HG02642 (cell line): ENCODE measurements around the gene MCF2L.

Experiments
- ATAC-seq: cut with Tn5 transposase; IDR thresholded peaks from one replicate; pipeline ENCODE4 v1.9.1; 2021; ENCODE audit warnings: mild to moderate bottlenecking; ENCODE audit not compliant: unreplicated experiment, poor library complexity

Gene MCF2L

GRCh38 chr13:113116871-113117271 lies 147.9 kb downstream of the MCF2L start:
- no peak for ATAC-seq

GRCh38 chr13:113117335-113117872 lies 148.4 kb downstream of the MCF2L start:
- no peak for ATAC-seq

DNA sequence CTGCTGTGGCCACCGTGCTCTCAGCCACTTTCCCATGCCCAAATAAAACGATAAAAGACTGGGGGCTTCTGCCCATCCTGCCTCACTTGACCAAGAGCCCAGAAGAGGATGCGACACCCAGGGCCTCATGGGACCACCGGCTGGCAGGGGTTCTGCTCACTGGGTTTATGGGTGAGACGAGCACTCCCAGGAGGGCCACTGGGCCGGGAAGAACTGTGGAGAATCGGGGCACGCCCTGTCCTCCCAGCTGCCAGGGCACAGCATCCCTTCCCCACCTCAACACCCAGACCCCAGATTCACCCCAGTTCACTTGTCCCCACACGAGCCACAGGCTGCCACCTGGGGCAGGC lies 148.9 kb downstream of the MCF2L start:
- ATAC-seq, result no peak

- ATAC-seq, result no peak
These were observed 149.4 kb downstream of the MCF2L start for GRCh38 chr13:113118261-113119021.

DNA sequence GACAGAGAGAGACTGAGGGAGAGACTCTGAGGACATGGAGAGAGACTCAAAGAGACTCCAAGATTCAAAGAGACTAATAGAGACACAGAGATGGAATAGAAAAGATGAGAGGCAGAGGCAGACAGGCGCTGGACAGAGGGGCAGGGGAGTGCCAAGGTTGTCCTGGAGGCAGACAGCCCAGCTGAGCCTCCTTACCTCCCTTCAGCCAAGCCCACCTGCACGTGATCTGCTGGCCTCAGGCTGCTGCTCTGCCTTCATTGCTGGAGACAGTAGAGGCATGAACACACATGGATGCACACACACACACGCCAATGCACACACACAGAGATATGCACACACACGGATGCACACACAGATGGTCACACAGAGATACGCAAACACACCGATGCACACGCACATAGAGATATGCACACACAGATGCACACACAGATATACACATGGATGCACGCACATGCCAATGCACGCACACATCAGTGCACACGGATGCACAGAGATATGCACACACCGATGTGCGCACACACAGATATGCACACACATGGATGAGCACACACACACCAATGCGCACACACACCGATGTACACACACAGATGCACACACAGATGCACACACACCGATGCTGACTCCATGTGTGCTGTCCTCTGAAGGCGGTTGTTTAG lies 150.3 kb downstream of the MCF2L start:
- no peak for ATAC-seq

- ATAC-seq, result no peak
These were observed 150.8 kb downstream of the MCF2L start for GRCh38 chr13:113119822-113120189.

- no peak for ATAC-seq
These were observed 151.5 kb downstream of the MCF2L start for GRCh38 chr13:113120300-113121182.

GRCh38 chr13:113121183-113121927 lies 152.3 kb downstream of the MCF2L start:
- ATAC-seq, result no peak

- ATAC-seq, result no peak
These were observed 153.0 kb downstream of the MCF2L start for GRCh38 chr13:113121928-113122471.

GRCh38 chr13:113122550-113123225 lies 153.7 kb downstream of the MCF2L start, which contains the start of gene F10:
F10 (plus strand) TSS chr13:113122799; CDS start chr13:113122856, 57 bp downstream.
- no peak for ATAC-seq

- ATAC-seq, result no peak
These were observed 154.5 kb downstream of the MCF2L start for GRCh38 chr13:113123226-113124201.

- ATAC-seq, result no peak
These were observed 155.4 kb downstream of the MCF2L start for GRCh38 chr13:113124211-113124970.

DNA sequence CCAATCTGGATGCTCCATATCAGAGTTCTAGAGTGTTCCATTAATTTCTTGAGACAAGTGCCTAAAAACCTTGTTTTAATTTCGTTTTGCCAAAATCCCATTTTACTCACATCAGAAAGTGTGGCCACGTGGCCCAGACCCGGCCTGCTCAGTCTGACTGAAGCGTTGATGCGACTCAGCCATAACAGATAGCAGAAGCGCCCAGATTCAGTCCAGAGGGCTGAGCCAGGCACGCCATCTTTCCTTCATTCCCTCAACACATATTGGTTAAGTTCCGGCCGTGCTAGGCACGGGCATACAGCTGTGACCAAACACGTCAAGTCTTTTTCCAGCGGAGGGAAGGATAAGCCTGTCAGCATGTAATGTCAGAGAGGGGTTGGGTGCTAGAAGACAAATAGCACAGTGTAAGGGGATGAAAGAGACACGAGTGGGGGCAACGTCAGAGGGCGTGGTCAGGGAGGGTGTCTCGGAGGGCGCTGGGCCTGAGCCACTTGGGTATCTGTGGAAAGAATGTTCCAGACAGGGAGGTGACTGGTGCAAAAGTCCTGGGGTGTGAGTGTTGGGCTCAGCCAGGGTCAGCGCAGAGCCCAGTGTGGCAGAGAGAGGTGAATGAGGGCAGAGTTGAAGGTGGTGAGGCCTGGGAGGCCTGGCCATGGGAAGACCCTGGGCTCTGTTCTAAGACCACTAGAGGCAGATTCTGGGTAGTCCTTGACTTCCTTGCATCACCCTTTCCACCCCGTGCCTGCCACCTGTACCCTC lies 156.7 kb downstream of the MCF2L start:
- ATAC-seq, result no peak

- no peak for ATAC-seq
These were observed 157.5 kb downstream of the MCF2L start for GRCh38 chr13:113126265-113127150.

DNA sequence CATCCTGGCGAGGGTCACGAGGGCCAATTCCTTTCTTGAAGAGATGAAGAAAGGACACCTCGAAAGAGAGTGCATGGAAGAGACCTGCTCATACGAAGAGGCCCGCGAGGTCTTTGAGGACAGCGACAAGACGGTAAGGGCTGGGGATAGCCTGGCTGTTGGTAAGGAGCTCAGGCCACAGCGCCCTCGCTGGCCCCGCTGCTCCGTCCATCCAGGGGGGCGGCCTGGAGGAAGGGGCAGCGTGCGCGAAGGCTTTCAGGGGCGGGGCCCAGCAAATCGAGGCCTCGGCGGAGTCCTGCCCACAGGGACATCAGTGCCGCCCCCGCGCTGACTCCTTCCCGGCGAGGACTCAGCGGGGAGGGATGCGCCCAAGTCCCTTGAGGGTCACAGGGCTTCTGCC lies 160.5 kb downstream of the MCF2L start:
- no peak for ATAC-seq
